HG03469 (cell line): ENCODE data around the gene GPR153.

Experiments used
- ATAC-seq: cut with Tn5 transposase; IDR thresholded peaks from one replicate; pipeline ENCODE4 v1.9.1; 2021; ENCODE audit warnings: mild to moderate bottlenecking, moderate library complexity, moderate number of reproducible peaks; ENCODE audit not compliant: unreplicated experiment

Gene GPR153

DNA sequence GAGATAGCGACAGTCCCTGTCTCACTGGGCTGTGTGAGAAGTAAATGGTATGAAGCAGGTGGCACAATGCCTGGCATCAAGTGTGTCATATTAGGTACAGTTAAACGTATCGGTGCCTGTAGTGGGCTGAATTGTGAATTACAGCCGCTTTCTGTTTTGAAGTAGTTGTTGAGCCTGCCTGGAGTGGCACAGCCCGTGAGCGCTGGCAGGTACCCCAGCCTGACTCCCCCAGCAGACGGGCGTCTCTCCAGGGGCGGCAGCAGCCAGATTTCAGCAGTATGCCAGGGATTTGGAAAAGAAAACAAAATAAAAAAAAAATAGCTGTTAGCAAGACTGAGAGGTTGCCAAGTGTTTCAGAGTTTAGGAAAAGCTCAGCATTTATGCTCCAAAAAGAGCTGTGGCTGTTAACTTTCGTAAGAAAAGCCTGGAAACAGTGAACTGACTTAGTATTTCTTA, 26.6 kb upstream of the GPR153 start:
- no peak for ATAC-seq

DNA sequence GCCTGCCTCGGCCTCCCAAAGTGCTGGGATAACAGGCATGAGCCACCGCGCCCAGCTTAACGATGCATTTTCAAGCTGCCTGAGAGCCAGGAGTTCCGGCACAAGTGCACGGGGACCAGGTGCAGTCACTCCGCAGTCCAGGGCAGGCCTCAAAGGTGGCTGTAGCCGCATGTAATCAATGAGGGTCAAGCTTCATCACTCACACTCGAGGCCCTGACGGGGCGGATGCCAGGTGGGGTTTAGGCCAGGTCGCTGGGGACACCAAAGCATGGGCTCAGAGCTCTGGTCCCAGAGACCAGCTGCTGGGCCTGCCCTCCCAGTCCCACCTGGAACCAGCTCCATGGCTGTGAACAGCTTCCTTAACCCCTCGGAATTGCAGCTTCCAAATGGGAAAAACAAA, 26.1 kb upstream of the GPR153 start:
- no peak for ATAC-seq

DNA sequence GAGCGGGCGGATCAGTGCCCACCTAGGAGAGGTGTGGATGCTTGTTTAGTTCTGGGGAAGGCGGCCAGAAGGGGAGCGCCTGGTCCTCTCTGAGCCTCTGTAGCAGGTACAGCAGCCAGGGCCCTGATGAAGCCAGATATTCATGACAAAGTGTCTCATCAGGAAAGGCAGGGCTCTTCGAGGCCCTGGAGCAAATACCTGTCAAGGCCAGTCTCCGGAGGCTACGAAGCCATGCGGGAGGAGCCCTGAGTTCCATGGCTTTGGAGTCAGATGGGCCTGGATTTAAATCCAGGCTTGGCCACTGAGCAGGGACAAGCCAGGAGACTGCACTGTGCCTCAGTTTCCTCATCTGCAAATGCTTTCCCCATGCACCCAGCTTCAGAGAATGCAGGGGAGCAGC, 25.4 kb upstream of the GPR153 start:
- no peak for ATAC-seq

DNA sequence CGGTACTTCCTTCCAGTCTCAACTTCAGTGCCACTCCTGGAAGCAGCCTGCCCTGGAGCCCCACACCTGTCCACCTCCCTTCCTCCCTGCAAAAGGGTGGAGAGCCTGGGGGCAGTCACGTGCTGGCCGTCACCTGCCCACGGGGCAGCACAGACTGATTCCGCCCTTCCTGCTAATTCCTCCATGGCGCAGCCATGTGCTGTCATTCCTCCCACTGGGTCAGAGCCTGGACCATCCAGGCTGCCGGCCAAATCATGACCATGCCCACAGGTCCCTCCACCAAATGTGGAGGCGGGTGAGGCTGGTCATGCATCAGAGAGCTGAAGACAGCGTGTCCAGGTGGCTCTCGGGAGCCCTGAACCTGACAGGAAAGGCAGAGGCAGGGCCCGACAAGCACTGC, 24.4 kb upstream of the GPR153 start:
- ATAC-seq, result no peak

DNA sequence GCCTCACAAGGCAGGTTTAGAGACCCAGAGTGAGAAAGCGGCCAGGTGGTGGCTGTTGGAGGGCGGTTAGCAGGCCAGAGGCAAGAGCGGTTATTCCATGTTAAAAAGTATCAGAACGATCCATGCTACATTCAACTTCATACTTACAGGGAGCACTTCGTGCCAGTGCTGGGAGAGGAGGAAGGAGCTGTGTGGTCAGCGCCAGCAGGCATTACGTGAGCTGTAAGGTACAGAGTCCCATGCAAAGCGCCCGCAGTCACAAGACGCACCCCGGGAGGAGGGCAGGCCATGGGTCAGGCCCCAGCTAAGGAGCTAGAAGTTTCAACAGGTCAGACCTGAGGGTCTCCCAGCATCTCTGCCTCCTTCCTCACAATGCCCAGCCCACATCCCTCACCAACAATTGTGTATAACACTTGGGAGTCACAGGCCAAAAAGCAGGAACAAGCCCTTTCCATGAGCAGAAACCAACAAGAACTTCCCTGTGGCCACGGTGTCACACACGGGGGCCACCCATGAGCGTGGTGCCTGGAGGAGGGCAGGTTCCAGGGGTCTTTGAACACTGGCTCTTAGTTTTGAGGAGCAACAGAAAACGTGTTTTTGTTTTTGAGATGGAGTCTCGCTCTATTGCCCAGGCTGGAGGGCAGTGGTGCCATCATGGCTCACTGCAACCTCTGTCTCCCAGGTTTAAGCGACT, 21.8 kb upstream of the GPR153 start:
- ATAC-seq, result no peak

DNA sequence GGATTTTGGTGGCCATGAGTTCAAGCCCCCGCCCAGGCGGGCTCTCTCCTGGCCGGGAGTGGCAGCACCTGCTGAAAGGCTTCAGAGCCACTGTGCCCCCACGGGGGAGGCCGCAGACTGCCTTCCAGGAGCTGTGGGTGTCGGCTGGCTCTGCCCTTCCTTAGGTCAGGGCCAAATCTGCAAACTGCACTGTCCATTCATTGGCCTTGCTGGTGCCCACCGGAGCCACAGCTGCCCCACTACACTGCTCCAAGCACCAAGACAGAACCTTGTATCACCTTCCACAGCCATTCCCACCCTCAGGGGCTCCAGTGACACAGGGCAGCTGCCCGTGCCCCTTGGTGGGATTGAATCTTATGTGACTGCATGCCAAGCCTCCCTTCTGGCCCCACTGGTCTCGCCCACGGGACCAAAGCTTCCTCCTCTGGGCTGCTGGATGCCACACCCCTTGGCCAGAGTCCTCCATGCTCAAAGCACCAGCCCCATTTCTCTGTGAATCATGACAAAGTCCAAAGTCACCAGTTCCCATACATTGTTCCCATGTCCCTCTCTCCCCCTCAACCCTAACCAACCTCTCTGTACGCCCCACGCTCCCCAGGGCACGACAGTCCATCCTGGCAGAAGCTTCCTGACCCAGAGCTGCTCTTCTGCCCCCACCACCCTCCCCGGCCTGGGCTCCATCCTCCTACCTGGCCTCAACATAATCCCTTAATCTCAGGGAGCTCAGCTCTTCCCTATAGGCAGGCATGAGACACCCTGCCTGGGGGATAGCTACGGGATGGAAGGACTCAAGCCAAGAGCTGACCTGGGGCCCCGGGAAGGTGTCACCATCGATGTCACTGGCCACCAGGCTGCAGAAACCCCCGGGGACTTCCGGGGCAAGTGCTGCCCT, 20.9 kb upstream of the GPR153 start:
- ATAC-seq, result no peak

DNA sequence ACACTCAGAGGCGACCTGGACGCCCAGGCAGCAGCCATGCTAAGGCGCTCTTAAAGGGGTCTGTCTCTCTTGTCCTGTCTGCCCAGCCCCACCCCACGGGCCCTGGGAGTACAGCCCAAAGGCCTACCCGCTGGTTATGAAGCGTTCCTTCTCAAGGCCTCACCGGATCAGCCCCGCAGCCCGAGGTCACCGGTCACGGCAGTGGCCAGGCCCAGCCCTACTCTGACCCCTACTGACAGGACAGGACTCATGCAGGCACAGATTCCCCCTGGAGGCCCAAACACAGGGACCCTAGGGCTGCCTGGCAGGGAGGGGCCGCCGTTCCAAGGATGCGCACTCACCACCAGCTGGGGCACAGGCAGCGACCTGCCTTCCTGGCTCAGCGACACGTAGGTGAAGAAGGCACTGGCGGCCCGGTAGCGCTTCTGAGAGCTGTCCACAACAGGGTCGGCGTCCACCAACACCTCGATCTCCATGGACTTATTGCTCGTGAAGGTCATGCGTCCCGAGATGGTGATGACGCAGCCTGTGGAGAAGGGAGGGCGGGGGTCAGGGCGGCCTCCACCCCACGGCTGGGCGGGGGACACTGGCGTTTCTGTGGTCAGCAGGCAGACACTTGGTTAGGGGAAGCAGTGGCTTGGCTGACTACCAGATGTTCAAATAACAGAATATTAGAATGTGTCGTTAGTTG, 20.0 kb upstream of the GPR153 start:
- ATAC-seq, result no peak

DNA sequence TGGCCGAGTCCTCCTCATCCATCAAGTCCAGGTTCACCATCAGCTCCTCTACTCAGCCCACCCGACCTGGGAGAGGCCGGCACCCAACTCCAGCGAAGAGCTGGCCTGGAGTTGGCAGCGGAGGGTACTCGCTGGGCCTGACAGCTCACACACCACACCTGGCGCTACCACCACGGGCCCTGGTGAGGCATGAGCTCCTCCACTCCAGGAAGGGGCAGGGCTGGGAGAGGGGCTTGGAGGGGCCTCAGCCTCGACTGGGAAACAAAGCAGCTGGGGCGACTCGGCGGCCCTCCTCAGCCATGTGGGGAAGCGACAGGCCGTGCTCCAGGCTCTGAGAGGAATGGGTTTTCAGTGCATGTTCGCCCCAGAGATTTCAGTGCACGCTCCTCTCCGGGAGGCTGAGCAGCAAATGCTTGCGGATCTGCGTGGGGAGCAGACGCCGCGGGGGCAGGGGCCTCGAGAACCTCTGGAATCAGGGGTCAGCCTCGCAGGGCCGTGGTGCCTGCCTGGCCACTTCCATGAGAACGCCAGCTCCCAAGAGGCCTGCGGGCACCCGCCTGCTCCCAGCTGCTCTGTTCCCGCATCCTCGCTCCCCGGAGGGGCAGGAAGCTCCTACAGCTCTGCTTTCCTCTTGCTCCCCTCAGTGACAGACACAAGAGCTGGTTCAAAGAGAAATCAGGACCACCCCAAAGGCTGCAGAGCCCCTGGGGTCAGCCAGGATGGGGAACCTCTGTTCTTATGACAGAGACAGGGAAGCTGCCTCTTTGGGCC, 18.9 kb upstream of the GPR153 start:
- no peak for ATAC-seq

DNA sequence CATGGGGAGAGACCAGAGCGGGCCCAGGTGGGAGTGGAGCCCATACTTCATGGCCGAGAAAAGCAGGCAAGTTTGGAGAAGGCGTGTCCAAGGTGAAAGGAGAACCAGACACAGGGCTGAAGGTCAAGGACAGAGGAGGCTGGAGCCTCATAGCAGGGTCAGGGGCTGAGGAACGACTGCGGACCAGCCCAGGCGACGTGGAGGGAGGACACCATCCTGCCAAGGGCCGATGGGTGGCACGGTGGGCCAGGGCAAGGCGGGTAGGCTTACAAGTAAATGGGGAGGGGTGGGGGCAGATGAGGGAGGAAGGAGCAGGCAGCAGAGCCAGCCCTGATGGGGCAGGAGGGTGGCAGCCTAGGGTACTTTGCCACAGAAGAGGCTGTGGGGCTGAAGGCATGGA, 18.2 kb upstream of the GPR153 start:
- ATAC-seq, result no peak

DNA sequence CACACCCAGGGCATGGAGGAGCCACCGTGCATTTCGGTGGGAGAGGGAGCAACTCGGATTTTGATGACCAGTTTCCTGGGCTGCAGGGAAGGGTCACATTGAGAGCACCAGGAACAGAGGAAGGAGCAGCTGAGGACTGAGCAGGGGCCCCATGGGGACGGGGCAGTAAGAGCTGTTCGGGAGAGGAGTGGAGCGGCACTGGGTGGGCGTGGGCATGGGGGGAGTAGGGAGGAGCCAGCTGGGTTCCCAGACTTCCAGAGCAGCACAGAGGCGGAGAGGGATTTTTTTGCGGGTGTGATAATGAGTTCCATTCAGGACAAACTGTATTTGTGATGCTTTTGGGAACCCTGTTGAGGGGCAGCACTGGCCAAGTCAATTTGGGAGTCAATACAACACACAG, 17.4 kb upstream of the GPR153 start:
- no peak for ATAC-seq

DNA sequence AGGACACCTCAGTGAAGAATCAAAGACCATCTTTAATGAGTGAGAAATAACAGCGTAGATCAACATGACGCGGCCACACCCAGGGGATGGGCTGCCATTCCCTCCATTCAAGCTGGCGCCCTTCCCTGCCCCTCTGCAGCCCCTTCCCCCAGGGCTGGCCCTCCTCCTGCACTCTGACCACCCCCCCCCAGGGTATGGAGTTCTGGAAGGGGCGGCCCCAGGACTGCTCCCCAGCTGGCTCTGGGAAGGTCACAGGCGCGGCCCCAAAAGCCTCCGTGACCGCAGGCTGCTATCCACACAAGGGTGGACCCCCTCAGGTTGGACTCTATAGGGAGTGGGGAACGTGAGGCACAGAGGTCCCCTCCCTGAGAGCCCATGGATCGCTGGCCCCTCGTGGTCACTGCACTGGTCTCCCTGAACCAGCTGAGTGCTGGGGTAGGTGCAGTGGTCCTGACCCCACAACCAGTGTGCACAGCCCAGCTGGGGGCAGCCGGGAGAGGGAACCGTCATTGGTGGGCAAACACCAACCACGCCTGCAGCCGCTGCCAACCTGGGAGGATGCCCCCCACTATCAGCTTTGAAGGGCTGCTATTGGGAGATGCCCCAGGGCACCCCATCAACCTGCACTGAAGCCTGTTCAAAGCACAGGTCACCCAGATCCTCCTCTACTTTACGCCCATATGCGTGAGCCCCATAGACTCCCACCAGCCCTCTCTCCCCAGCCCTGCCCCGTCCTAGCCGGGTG, 16.1 kb upstream of the GPR153 start:
- ATAC-seq, result no peak

DNA sequence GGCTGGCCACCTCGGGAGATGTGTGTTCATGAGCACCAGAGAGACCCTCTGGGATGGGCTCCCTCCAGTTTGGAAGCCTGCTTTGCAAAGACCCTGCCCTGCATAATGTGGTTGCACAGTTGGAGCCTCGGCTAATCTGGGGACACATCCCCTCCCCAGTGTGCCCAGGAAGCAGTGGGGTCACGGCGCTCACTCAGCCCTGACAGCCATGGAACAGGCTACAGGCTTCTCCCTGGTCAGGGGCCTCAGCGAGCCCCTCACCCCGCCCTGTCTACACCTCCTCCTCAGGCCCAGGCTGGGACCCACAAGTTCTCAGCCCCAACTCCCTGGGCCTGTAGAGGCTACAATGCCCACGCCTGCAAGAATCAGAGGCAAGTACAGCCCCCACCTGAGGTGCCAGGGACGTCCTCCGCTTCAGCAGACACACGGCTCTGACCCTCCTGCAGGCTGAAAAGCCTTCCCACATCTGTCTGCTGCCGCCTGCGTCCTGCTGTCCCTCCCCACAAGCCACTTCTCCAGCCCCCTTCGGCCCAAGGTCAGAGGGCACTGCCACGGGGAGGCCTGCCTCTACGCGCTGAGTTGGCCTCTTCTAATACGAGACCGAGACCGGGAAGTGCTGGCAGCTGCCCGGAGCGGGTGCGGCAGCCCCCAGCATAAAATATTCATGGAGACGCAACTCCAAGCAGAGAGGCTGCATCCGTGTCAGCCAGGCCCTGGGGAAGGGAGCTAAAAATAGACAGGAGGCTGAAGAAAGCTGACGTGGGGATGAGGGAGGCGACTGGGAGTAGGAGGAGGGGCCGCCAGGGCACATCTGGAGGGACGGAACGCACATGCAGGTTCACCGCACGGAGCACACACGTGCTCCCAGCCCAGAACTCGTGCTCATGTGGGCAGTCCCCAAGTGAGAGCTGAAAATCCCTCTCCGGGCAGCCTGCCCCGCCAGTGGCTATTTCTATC, 15.2 kb upstream of the GPR153 start:
- ATAC-seq, result no peak

DNA sequence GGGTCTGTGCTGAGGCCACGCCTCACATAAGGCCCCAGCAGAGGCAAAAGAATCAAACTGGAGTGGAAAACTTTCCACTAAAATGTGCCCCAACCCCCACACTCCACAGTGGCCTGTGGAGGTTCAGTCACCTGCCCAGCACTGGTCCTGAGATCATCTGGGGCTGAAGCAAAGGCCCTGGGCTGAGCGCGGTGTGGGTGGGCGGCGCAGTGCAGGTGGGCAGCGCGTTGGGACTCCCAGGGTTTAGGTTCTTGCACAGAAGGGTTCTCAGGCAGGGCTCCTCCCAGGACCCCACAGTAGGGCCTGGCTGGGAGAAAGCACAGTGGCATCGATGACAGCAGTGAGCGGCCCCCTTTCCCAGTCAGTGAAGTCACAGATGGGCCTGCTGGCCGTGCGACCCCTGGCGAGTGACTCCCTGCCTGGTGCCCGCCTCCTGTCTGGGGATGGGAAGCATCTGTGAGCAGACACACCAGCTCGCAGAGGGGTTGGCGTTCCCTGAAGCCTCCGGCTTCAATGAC, 13.8 kb upstream of the GPR153 start:
- ATAC-seq, result no peak

DNA sequence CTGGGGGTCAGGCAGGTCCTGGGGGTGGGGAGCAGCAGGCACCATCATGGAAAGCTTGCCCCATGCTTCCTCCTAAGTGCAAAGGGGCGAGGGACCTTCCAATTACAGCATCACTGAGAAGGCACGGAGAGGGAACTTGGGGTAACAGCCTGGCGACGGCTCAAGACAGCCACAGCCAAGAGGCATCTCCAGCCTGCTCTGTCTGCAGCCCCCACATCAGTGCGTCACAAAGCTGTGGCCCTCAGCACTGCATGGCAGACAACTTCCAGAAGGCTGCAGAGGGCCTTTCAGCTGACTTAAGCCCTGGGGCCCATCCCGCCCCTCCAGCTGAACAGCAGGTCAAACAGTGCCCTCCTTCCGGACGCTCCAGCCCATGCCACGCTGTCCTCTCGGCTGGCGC, 13.2 kb upstream of the GPR153 start:
- no peak for ATAC-seq

DNA sequence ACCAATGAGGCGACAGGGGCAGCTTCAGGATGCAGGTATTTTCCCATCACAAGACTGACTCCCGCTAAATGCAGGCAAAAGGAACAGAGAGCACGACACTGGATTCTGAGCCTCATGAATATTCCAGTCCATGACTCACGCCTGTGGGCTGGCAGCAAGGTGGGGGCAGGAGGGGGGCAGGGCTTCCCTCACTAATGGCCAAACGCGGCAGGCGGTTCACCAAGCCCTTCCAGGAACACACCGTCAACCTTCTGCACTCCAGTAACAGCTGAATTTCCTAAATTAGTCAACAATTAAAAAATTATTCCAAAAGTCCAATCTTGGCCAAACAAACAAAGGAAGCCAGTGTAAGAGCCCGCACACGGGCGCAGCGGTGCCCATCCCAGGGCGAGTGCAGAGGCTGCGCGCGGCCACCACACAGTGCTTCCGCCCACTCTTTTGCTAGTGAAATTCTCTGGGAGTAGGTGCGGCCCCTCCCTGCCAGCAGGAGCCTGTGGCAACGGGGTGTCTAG, 12.5 kb upstream of the GPR153 start:
- ATAC-seq, result no peak

DNA sequence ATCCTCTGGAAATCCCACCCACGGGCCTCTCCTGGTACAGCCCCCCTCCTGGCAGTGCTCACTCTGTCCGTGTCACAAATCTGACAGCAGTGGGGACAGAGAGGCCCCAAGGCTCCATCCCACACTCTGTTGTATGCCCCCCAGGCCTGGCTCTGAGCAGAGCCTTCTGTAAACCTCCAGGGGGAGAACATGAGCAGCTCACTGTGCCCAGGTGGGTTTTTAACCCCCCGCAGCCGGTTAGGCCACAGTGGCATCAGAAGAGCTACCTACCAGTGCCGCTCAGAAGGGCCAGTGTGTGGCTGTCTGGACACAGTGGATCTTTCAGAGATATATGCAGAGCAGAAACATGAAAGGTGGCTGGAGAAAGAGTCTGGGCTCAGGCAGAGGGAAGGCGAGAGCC, 12.0 kb upstream of the GPR153 start:
- ATAC-seq, result no peak

DNA sequence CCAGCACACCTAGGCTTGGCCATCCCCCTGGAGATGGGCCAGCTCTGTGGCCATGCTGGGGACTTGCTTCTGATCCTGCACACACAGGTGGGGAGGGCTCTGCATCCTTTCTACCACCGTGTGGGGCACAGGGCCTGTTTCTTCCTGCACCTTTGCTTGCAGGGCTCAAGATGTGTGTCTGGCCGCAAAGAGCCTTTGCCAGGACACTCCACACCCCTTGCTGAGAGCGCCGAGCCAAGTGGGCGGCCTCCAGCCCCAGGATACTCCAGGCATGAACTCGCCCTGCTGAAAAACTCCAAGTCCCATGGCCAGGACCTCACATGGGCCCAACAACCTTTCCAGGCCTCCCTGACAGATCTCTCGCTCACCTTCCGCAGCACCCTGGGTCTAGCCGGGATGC, 11.6 kb upstream of the GPR153 start:
- no peak for ATAC-seq

DNA sequence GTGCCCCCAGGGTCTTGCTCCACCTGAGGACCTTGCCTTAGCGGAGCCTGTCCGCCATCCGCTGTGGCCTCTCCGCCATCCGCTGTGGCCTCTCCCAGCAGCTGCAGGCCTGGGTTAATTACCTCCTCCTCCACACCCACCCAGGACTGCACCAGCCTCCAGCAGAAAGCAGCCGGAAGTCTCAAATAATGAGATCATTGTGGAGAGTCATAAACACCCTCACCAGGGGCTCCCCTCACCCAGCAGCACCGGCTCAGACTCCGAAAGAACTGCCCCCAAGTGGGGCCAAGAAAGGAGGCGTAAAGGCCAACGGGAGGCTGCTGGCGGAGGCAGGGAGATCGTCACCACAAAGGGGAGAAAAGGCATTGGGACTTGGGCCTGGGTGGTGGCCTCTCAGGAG, 10.7 kb upstream of the GPR153 start:
- no peak for ATAC-seq

DNA sequence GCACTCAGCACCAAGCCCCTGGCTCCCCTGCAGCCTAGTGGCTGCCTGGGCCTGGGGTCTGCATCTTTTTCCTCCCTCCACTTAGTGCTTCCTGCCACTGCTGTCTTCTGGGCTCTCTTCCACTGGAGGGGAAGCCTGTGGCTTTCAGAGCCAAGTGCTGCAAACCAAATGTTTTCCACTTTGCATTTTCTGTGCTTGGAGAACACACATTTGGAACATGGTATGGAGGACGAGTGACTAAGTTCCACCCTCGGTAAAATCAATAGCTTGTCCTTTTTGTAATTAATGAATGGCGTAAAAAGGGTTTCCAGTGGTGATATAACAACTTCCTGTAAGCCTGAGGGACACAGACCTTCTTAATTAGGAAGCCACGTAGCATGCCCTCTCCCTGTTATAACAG, 10.1 kb upstream of the GPR153 start:
- no peak for ATAC-seq
